ENCODE results near the gene COL4A4. TPM values are rescaled to one million over a fixed set of nuclear protein-coding genes. Genes with fewer than 3 reads are reported as not detected.
A peak's percentile ranks its signal among the peaks of the same experiment; 100 is the strongest.

Gene COL4A4
- total and polyA plus RNA-seq, 2 of the 13 experiments (the other 11 are each of a cell fraction or from before 2014, with no cell fraction given): not detected

- no peak for TF ChIP-seq ZBED4 (CRISPR knock-in tag; IDR thresholded peaks at IDR 0.05; ENCODE audit: borderline replicate concordance)
- no peak for TF ChIP-seq ZNF44 (CRISPR knock-in tag; IDR thresholded peaks at IDR 0.05)
- no peak for TF ChIP-seq ZNF737 (CRISPR knock-in tag; IDR thresholded peaks at IDR 0.05; ENCODE audit: borderline replicate concordance)
- no peak for TF ChIP-seq ZNF773 (CRISPR knock-in tag; IDR thresholded peaks at IDR 0.05; ENCODE audit: borderline replicate concordance)
Observed at GRCh38 chr2:226995625-226996041, 168.4 kb downstream of the COL4A4 start (continued).

- BruUV-seq (replicated peaks): no TSS peak
- H3K4me3 ChIP-seq (replicated peaks in 1 of 3; ENCODE audit: insufficient read depth in 1 of 3, low read depth in 2 of 3, low read length in 3 of 3): no peak overlapping the region
- TF ChIP-seq ZSCAN30 (CRISPR knock-in tag; IDR thresholded peaks at IDR 0.05) (no peak), MAF1 (CRISPR knock-in tag; IDR thresholded peaks at IDR 0.05; ENCODE audit: borderline replicate concordance) (no peak), ZNF3 (CRISPR knock-in tag; IDR thresholded peaks at IDR 0.05) (no peak), CTCF (CRISPR knock-in tag; IDR thresholded peaks at IDR 0.05) (peak; percentile 56), HNRNPLL (IDR thresholded peaks at IDR 0.05; ENCODE audit: low read depth, low read length, poor library complexity, severe bottlenecking) (no peak), KDM3A (CRISPR knock-in tag; IDR thresholded peaks at IDR 0.05; ENCODE audit: low read depth) (no peak)
- no peak overlapping the region for H2AFZ ChIP-seq (ENCODE audit: low read length)
- WGBS (ENCODE audit: low lambda C conversion rate): 74% methylated on average over 4 of the region's 4 CpGs
- ChIA-PET CTCF (ENCODE audit: low intra/inter-chr PET ratio, low total read pairs) (interaction anchor here (1.3 kb wide), 1 partner anchor 112 kb away, joined by 8 read pairs; no protein-coding TSS in a partner anchor), POLR2A (no interaction called here)
- in situ Hi-C loops (cut with HindIII; ENCODE audit: extremely low pct_ligation_motif_present, low pct_unique_long_range_greater_than_20kb): no loop called here
- peak; percentile 23 for DNase-seq (ENCODE audit: low spot score)
- no peaks in the 10 kb centered on the region for H3K4me1 ChIP-seq (ENCODE audit: insufficient read depth, low read length)
- peak; percentile 79 for FAIRE-seq
- no peaks in the 10 kb centered on the region for H3K9me3 ChIP-seq (ENCODE audit: low read length)
- no peaks in the 10 kb centered on the region for H3K79me2 ChIP-seq (ENCODE audit: insufficient read depth, low read length)
- ATAC-seq: peak; percentile 81
- no peaks in the 10 kb centered on the region for H3K27me3 ChIP-seq (ENCODE audit: control insufficient read depth in 1 of 2, insufficient read depth in 2 of 2, low read length in 2 of 2)
- no peak overlapping the region for H3K27ac ChIP-seq (ENCODE audit: extremely low read length, insufficient read depth, low read length)
- no peaks in the 10 kb centered on the region for H3K36me3 ChIP-seq (replicated peaks in 1 of 2; ENCODE audit: control insufficient read depth in 1 of 2, insufficient read depth in 2 of 2, low read length in 2 of 2)
- H3K9ac ChIP-seq (ENCODE audit: insufficient read depth, low read depth, low read length): no peak overlapping the region
- H4K20me1 ChIP-seq (ENCODE audit: insufficient read depth, low read length): no peaks in the 10 kb centered on the region
- intact Hi-C loops (cut with micrococcal nuclease; ENCODE audit: unreplicated experiment): loop anchor here (1.0 kb wide), 1 partner anchor 113 kb away; no protein-coding TSS in a partner anchor
- H3K4me2 ChIP-seq (ENCODE audit: low read depth, low read length): no peak overlapping the region
Observed at GRCh38 chr2:226994775-226995174, 169.2 kb downstream of the COL4A4 start.

Data from HepG2 (cell line).